Activated CD8-positive, alpha-beta T cell treated with anti-CD3 and anti-CD28 coated beads for 36 hours (primary cell): ENCODE data around the gene DNASE1L2. TPM values are rescaled to one million over a fixed set of nuclear protein-coding genes. Genes with fewer than 3 reads are reported as not detected.
A peak's percentile ranks its signal among the peaks of the same experiment; 100 is the strongest.
"Not testable (repeated sequence)": the region's sequence is repeated elsewhere in the genome, so short reads cannot be mapped to it uniquely, and the experiment has no call there.

ENCODE experiments used
- ATAC-seq: fragments of 200-7000 bp; cut with Tn5 transposase; one replicate; pipeline ENCODE4 v1.10.0; 2021; ENCODE audit warnings: mild to moderate bottlenecking, moderate library complexity
- CTCF ChIA-PET: fragments of 350-600 bp; sonication (Branson Sonifier 250); formaldehyde crosslinking; loops from one replicate; lab custom pipeline; 2021; ENCODE audit warnings: antibody characterized with exemption; lab: Charles Lee
- POLR2A ChIA-PET: fragments of 350-600 bp; sonication (Branson Sonifier 250); formaldehyde crosslinking; loops from one replicate; lab custom pipeline; 2021; ENCODE audit warnings: antibody characterized with exemption; lab: Charles Lee
- DNase-seq: peaks from one replicate; pipeline ENCODE4 v3.0.0-alpha.2; 2020
- H3K27ac Mint-ChIP-seq: one replicate; pipeline ENCODE4 v1.8.0; 2021; ENCODE audit warnings: mild to moderate bottlenecking, mixed read lengths
- H3K27me3 Mint-ChIP-seq: one replicate; pipeline ENCODE4 v1.8.0; 2021; ENCODE audit warnings: mixed read lengths
- H3K36me3 Mint-ChIP-seq: one replicate; pipeline ENCODE4 v1.8.0; 2021; ENCODE audit warnings: low read depth, mixed read lengths
- H3K4me1 Mint-ChIP-seq: one replicate; pipeline ENCODE4 v1.8.0; 2021; ENCODE audit warnings: low read depth, mixed read lengths
- H3K4me3 Mint-ChIP-seq: one replicate; pipeline ENCODE4 v1.8.0; 2021; ENCODE audit warnings: mild to moderate bottlenecking, moderate library complexity, mixed read lengths
- H3K9me3 Mint-ChIP-seq: one replicate; pipeline ENCODE4 v1.8.0; 2021; ENCODE audit warnings: mixed read lengths
- intact Hi-C: fragments of 100-400 bp; cut with micrococcal nuclease; formaldehyde crosslinking; loops from one replicate; pipeline ENCODE4 v1.10.0; 2022
- total RNA-seq, 2 experiments: library from RNA; stranded (reverse); gene quantifications; one replicate each; pipeline ENCODE4 v1.2.3, GENCODE V29; 2021
- TF ChIP-seq, protein P1 (sequence below): fragments of 200-600 bp; IDR thresholded peaks from one replicate; pipeline ENCODE4 v1.8.0; 2022; ENCODE audit warnings: antibody characterized with exemption, mild to moderate bottlenecking

Gene DNASE1L2
- total RNA-seq, 2 experiments from 2014 or later, result 0.32 to 0.51 TPM

DNA sequence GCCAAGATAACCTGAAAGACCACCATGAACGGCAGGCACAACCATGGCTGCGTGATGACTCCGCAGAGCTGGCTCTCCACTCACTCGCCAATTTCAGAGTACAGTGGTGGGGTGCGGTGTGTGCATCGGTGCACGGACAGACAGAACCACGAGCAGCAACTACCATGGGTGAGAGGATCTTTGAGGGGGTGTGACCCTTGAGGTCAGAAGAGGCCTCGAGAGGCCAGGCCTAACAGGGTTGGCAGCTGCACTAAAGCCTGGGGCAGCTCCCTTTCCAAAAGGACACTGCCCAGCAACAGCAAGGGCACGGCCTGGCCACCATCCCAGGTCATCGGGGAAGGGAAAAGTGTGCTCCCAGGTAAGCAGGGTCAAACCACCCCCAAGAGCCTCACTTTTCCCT, 17.0 kb downstream of the DNASE1L2 start:
- Mint-ChIP-seq H3K27me3 (no peaks in the 10 kb centered on the region), H3K4me1 (peaks cover 14% of the 10 kb centered on the region), H3K4me3 (no peak overlapping the region), H3K36me3 (peaks cover 51% of the 10 kb centered on the region), H3K9me3 (no peaks in the 10 kb centered on the region), H3K27ac (peak overlapping the region; percentile 49)
- ChIA-PET CTCF (interaction anchor here (2.7 kb wide), 2 partner anchors 10 to 28 kb away, joined by 9 to 10 read pairs; no protein-coding TSS in a partner anchor), POLR2A (interaction anchor here (0.6 to 3.8 kb wide), 11 partner anchors 8 to 272 kb away, joined by 3 to 59 read pairs (median 4); partner anchors contain the start of gene TRAF7)
- ATAC-seq, result no peak
- no peak for DNase-seq
- intact Hi-C loops, result no loop called here
- TF ChIP-seq, protein P1, sequence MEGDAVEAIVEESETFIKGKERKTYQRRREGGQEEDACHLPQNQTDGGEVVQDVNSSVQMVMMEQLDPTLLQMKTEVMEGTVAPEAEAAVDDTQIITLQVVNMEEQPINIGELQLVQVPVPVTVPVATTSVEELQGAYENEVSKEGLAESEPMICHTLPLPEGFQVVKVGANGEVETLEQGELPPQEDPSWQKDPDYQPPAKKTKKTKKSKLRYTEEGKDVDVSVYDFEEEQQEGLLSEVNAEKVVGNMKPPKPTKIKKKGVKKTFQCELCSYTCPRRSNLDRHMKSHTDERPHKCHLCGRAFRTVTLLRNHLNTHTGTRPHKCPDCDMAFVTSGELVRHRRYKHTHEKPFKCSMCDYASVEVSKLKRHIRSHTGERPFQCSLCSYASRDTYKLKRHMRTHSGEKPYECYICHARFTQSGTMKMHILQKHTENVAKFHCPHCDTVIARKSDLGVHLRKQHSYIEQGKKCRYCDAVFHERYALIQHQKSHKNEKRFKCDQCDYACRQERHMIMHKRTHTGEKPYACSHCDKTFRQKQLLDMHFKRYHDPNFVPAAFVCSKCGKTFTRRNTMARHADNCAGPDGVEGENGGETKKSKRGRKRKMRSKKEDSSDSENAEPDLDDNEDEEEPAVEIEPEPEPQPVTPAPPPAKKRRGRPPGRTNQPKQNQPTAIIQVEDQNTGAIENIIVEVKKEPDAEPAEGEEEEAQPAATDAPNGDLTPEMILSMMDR, result no peak

DNA sequence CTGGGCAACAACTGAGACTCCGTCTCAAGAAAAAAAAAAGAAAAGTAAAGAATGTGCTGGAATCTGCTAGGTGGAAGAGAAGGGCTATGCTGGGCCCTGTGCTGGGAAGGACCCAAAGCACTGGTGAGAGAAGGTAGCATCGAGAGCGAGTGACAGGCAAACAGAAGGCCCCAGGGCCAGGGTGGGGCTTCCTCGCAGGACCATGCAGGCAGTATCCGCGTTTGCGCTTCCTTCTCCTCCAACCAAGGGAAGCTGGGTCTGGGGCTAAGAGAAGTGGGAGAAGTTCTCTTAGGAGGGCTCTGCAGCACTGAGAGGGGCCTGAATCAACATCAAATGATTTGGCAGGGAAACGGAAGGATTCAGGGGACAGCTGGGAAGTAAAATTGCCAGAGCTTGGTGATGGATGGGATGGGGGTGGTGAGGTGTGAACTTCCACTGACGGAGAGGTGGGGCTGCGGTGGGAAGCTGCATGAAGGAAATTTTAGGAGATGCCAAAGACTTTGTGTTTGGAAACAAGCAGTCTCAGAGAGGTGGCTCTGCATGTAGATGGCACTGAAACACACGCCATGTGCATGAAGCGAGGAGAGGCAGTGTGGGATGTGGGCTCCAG, 20.4 kb downstream of the DNASE1L2 start:
- ChIA-PET POLR2A (interaction anchor here (0.8 to 2.3 kb wide), 9 partner anchors 9 to 105 kb away, joined by 3 to 7 read pairs (median 4); no protein-coding TSS in a partner anchor), CTCF (interaction anchor here (1.2 kb wide), 1 partner anchor 10 kb away, joined by 3 read pairs; no protein-coding TSS in a partner anchor)
- H3K4me3 Mint-ChIP-seq, result no peak overlapping the region
- H3K9me3 Mint-ChIP-seq, result no peaks in the 10 kb centered on the region
- peak overlapping the region; percentile 39 for H3K27ac Mint-ChIP-seq
- no peaks in the 10 kb centered on the region for H3K27me3 Mint-ChIP-seq
- H3K4me1 Mint-ChIP-seq, result peaks cover 9% of the 10 kb centered on the region
- TF ChIP-seq, protein P1, result no peak
- ATAC-seq, result no peak
- H3K36me3 Mint-ChIP-seq, result peaks cover 61% of the 10 kb centered on the region
- DNase-seq, result no peak
- intact Hi-C loops, result no loop called here

DNA sequence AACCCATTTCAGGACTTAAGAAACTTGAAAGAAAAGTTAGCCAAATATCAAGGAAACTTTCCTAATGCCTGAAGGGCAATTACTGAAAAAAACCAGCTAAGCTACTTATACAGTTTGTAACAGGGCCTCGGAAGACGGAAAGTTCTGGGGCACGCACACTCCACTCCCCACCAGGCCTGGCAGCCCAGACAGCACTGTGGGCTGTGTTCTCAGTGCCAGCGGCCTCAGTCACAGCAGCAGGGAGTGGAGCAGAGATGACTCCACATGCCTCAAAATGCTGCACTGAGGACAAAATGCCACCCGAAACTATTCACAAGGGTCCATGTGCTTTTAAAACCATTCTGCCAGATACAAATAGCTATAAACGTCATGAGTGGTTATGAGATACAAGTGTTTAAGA, 21.5 kb downstream of the DNASE1L2 start:
- peaks cover 70% of the 10 kb centered on the region for H3K36me3 Mint-ChIP-seq
- no peaks in the 10 kb centered on the region for H3K9me3 Mint-ChIP-seq
- intact Hi-C loops, result no loop called here
- H3K4me1 Mint-ChIP-seq, result peaks cover 5% of the 10 kb centered on the region
- no peak overlapping the region for H3K27ac Mint-ChIP-seq
- DNase-seq (no peak), ATAC-seq (no peak)
- POLR2A ChIA-PET, result interaction anchor here (0.7 to 2.3 kb wide), 9 partner anchors 10 to 276 kb away, joined by 3 to 7 read pairs (median 4); partner anchors contain the start of gene RNPS1
- no peaks in the 10 kb centered on the region for H3K27me3 Mint-ChIP-seq
- TF ChIP-seq, protein P1, result no peak
- no peak overlapping the region for H3K4me3 Mint-ChIP-seq
- CTCF ChIA-PET, result interaction anchor here (1.2 kb wide), 1 partner anchor 11 kb away, joined by 3 read pairs; no protein-coding TSS in a partner anchor

DNA sequence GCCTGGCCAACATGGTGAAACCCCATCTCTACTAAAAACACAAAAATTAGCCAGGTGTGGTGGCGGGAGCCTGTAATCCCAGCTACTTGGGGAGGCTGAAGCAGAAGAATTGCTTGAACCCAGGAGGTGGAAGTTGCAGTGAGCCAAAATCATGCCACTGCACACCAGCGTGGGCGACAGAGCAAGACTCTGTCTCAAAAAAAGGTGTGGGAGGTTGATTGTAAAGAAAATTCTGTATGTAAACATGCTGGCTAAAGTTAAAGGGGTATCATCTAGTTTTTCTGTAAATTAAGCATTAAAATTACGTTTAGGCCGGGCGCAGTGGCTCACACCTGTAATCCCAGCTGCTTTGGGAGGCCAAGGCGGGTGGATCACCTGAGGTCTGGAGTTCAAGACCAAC, 22.3 kb downstream of the DNASE1L2 start:
- CTCF ChIA-PET, result interaction anchor here (1.6 to 1.8 kb wide), 2 partner anchors 64 to 236 kb away, joined by 3 to 5 read pairs; no protein-coding TSS in a partner anchor

DNA sequence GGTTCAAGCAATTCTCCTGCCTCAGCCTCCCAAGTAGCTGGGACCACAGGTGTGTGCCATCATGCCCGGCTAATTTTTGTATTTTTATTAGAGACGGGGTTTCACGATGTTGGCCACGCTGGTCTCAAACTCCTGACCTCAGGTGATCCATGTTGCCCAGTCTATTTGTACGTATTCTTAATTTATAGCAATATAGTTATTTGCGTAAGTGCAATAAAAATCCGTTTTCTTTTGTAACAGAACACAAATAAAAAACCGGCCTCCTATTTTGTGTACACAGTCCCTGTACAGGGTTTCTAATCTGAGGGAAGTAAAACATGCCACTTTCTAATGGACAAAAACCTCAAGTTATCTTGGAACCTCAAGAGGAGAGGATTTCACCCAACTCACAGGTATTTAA, 24.0 kb downstream of the DNASE1L2 start:
- Mint-ChIP-seq H3K4me3 (no peak overlapping the region), H3K9me3 (no peaks in the 10 kb centered on the region), H3K27me3 (no peaks in the 10 kb centered on the region), H3K36me3 (peaks cover 78% of the 10 kb centered on the region), H3K4me1 (peaks cover 13% of the 10 kb centered on the region), H3K27ac (no peak overlapping the region)
- ATAC-seq (no peak), DNase-seq (no peak)
- POLR2A ChIA-PET, result interaction anchor here (1.5 to 6.3 kb wide), 4 partner anchors 9 to 24 kb away, joined by 3 to 59 read pairs (median 5); partner anchors contain the start of genes DNASE1L2 and ECI1
- TF ChIP-seq, protein P1, result no peak
- CTCF ChIA-PET, result interaction anchor here (1.8 kb wide), 1 partner anchor 65 kb away, joined by 5 read pairs; no protein-coding TSS in a partner anchor
- intact Hi-C loops, result no loop called here

More for the DNA sequence above, 22.3 kb downstream of the DNASE1L2 start:
- POLR2A ChIA-PET, result interaction anchor here (0.7 to 6.3 kb wide), 10 partner anchors 7 to 102 kb away, joined by 3 to 59 read pairs (median 4); partner anchors contain the start of genes DNASE1L2, ECI1 and RNPS1
- H3K9me3 Mint-ChIP-seq, ATAC-seq, H3K4me3 Mint-ChIP-seq, H3K27ac Mint-ChIP-seq, intact Hi-C loops, H3K27me3 Mint-ChIP-seq, H3K4me1 Mint-ChIP-seq, DNase-seq: not testable (repeated sequence)
- peaks cover 71% of the 10 kb centered on the region for H3K36me3 Mint-ChIP-seq

DNA sequence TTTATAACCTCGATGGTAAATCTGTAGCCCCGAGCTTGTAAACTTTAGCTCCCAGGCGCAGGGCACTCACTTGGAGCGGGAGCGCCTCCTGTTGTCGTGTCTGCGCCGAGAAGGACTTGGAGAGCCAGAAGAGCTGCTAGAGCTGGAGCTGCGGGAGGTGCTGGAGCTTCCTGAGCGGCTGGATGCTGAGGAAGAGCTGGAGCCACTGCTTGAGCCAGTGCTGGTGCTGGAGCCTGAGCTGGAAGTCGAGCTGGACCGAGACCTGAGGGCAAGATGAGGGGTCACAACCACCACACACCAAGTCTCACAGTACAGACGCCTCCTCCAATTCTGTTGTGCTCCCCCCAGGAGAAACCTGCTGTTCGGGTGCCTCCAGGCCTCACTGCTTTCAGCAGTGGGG, 26.8 kb downstream of the DNASE1L2 start:
- Mint-ChIP-seq H3K36me3 (peaks cover 73% of the 10 kb centered on the region), H3K4me1 (peaks cover 27% of the 10 kb centered on the region)
- ChIA-PET CTCF (interaction anchor here (1.7 kb wide), 1 partner anchor 11 kb away, joined by 10 read pairs; the partner anchor contains the start of gene ECI1), POLR2A (interaction anchor here (1.5 to 6.3 kb wide), 4 partner anchors 9 to 33 kb away, joined by 3 to 59 read pairs (median 12); partner anchors contain the start of gene ECI1)
- H3K27me3 Mint-ChIP-seq, ATAC-seq, H3K4me3 Mint-ChIP-seq, H3K27ac Mint-ChIP-seq, H3K9me3 Mint-ChIP-seq, DNase-seq, intact Hi-C loops: not testable (repeated sequence)

DNA sequence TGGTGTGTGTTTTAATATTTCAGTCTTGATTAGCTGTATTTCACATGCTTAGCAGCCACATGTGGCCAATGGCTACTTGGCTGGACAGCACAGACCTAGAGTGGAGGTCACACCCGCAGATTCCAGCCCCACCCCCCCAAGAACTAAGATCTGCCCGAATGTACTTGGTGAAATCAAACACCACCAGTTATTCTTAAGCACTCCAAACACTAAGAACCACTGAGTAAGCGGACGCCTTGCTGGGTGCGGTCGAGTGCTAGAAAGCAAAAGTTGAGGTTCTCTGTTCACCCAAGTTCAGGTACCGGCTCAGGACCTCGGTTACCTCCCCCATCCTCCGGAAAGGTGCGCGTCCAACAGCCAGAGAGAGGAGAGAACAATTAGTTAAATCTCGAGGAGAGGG, 30.6 kb downstream of the DNASE1L2 start:
- CTCF ChIA-PET, intact Hi-C loops, H3K9me3 Mint-ChIP-seq, H3K27me3 Mint-ChIP-seq, ATAC-seq: not testable (repeated sequence)
- peak; percentile 35 for DNase-seq
- H3K4me1 Mint-ChIP-seq, result peaks cover 38% of the 10 kb centered on the region
- H3K36me3 Mint-ChIP-seq, result peaks cover 52% of the 10 kb centered on the region
- POLR2A ChIA-PET, result interaction anchor here (0.8 to 2.5 kb wide), 5 partner anchors 10 to 112 kb away, joined by 3 to 16 read pairs (median 5); partner anchors contain the start of genes ABCA3, ECI1 and TRAF7
- peak overlapping the region; percentile 76 for H3K4me3 Mint-ChIP-seq
- H3K27ac Mint-ChIP-seq, result peak overlapping the region; percentile 82
